NCI-H748 (cell line): ENCODE measurements around the gene UPF2.
A peak's percentile ranks its signal among the peaks of the same experiment; 100 is the strongest.

ENCODE experiments used
- DNase-seq: peaks from one replicate; lab custom pipeline; 2025; ENCODE audit not compliant: unreplicated experiment; lab: John Stamatoyannopoulos, UW

Gene UPF2

DNA sequence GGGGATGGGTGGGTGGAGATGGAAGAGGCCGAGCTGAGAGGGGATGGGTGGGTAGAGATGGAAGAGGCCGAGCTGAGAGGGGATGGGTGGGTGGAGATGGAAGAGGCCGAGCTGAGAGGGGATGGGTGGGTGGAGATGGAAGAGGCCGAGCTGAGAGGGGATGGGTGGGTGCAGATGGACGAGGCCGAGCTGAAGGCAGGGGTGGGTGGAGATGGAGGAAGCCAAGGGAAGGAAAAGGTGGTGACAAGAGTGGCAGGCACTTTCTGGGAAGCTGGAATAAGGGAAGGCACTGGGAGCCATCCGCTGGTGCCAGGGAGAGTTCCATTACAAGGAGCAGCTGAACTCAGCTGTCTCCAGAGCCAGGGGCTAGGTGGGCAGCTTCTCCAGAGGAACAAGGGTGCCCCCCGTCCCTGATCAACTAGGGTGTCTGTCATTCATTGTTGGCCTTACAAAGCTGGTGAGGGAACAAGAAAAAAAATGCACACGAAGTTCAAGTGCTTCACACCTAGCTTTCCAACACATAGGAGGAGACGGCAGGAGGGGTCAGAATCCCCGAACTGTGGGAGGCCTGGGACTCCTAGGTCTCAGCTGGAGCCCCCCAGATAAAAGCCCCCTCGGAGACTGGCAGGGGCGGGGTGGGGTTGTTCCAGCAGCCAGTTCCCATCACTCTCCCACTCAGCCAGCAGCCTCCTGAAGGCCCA lies 157.0 kb downstream of the UPF2 start:
- no peak for DNase-seq

DNA sequence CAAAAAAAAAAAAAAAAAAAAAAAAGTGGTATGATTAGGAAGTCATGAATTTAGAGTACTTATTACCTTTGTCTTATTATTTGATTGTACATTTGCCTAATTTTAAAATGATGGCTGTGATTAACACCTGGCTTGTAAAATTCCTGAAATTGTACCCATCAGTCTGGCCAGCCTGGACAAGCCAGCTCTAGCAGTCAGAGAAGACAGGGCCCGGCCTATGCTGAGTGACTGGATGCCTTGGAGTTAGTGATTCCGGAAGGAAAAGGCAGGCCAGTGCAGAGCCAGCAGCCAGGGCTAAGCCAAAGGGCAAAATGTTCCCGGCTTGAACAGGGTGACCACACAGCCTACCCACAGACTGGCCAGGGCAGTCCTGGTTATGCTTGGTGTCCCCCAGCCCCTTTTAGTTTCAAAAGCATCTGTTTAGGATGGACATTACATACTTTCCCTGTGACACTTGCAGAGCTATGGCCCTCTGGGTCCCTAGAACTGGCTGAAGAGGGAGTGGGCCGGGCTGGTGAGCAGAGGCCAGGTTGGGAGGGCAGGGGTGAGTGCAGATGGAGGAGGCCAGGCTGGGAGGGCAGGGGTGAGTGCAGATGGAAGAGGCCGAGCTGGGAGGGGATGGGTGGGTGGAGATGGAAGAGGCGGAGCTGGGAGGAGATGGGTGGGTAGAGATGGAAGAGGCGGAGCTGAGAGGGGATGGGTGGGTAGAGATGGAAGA lies 157.7 kb downstream of the UPF2 start:
- DNase-seq, result no peak

DNA sequence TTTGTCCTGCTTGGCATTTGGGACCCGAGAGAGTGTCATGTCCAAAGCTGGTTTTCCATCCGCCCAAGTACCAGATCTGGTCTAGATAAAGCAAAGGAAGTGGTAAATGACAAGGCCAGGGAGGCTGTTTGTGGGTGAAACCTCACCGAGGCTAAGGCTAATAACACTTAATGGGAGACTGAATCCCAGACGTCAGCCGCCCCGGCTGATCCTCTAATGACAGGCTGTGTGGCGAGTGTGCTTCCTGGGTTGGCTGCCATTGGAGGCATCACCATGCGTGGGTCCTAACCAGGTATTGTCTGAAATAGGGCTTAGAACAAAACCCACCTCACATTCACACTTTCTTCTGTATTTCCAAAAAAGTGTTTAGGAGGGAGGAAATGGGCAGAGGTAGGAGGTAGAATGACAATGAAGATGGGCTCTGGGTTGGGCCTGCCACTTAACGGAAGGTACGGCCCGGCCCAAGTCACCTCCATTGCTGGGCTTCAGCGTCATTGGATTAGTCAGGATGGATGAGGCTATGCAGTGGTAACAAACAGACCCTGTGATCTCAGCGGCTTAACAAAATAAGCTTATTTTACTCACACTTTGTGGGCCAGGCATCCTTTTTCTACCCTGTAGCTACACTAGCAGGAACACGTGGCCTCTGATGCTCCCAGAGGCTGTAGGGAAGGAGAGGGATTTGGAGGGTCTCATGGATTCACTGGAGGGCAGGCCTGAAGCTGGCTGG lies 159.8 kb downstream of the UPF2 start:
- no peak for DNase-seq

DNA sequence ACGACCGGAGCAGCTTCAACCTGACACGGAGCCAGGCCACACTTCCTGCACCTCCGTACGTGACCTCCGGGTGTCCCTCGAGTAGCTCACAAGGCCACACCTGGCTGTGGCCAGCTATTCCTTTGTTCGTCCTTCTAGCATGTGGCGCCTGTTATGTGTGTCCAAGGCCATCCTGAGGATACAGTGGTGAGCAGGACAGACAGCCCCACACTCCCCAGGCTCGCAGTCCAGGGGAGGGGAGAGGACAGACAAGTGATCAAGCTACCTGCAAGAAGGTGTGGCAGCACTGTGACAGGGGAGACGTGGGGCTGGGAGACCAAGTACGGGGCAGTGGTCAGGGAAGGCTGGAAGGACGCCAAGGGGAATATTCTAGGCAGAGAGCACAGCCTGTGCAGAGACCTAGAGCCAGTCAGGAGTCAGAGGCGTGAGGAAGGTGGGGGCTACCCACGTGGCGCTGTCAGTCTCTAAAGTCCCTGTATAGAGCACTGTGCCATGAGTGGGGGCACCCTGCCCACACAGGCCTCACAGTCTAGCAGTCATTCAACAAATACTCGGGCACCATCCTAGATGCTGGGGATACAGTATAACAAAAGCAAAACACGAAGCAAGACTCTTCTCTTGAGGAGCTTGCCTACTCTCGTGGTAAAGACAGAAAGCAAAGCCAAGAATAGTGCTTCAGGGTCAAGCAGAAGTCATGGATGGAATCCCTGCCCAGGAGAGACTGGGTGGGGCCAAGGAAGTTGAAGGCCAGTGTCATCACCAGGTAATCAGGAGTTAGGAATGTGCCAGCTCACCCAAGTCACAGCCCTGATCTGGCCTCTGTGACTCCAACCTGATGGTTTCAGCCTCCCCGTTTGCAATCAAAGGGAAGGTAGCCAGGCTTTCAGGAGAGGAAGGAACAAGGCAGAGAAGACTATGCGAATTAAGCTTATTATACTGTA lies 160.9 kb downstream of the UPF2 start:
- DNase-seq, result no peak

DNA sequence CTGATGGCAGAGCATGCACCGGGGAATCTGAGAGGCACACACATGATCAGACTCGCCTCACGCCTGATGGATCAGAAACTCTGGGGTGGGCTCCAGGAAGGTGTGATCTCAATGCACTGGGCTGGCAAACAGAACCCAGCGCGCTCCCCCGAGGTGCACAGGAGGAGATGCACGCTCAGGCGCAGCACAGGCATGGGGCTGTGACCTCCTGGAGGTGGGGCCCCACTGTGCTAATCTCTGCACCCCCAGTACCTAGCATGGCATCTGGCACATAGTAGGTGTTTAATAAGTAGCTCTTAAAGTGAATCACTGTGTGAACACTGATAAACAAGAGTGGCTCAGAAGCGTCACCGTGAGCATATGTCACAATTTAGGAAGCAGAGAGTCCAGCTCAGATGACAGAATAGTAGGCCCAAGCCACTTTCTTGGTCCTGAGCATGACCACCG lies 161.6 kb downstream of the UPF2 start:
- no peak for DNase-seq

DNA sequence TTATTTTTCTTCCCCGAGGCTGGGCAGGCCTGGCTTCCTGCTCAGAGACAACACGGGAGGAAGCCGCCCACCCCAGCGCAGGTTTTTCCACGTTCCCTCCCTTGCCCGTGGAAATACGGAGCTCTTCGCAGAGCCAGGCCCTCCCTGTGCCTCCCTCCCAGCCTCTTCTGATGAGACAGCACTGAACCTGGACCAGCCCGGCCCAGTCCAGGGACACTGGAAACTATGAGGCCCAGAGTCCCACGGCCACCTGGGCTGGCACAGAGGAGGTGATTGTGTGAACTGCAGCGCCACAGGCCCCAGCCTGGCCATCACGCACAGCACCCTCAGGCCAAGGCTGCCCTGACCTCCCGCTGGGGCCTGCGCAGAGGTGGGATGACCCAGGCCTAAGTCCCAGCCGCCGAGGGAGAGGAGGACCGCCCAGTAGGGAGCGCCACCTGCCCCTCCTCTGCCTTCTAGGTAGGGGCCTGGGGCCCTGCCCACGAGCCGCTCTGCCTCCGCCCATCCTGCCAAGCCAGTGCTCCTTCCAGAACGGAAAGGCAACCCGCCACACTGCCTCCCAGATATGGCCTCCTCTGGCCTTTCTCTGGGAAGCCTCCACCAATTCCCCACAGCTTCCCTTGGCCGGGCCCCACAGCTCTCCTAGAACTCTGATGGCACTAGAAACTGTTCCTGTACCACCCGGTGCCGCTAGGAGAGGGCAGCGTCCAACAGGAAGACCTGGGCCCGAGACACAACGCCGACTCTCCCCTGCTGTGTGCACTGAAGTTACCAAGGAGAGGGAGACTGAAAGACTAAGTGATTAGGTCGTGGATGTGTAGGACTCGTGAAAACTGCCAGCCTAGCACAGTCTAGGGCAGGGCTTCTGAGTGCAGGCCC lies 162.2 kb downstream of the UPF2 start:
- DNase-seq, result no peak

DNA sequence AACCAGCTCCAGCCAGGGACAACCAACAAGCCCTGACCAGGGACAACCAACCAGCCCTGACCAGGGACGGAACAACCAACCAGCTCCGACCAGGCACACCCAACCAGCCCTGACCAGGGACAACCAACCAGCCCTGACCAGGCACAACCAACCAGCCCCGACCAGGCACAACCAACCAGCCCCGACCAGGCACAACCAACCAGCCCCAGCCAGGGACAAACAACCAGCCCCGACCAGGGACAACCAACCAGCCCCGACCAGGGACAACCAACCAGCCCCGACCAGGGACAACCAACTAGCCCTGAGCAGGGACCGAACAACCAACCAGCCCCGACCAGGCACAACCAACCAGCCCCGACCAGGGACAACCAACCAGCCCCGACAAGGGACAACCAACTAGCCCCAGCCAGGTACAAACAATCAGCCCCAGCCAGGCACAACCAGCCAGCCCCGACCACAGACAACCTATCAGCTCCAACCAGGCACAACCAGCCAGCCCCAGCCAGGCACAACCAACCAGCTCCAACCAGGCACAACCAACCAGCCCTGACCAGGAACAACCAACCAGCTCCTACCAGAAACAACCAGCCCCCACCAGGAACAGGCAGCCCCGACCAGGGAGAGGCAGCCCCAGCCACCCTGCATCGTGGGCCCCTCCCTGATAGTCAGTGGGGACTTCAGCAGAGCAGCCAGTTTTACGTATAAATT lies 163.1 kb downstream of the UPF2 start:
- DNase-seq, result no peak

DNA sequence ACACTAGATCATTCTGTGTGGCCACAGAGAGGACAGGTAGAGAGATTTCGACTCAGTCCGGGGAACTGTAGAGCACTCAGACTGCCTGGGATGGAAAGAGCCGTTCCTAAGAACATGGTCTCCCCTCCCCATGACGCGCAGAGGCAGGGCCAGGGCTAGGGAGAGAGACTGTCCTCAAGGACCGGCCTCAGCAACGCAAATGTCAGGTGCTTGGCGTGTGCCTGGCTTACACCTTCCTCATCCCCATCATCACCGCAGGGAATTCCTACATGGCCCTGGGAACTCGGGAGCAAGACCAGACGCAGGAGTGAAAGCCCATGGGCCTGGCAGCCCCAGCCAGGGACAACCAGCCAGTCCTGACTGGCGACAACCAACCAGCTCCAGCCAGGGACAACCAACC lies 163.8 kb downstream of the UPF2 start:
- DNase-seq, result no peak

DNA sequence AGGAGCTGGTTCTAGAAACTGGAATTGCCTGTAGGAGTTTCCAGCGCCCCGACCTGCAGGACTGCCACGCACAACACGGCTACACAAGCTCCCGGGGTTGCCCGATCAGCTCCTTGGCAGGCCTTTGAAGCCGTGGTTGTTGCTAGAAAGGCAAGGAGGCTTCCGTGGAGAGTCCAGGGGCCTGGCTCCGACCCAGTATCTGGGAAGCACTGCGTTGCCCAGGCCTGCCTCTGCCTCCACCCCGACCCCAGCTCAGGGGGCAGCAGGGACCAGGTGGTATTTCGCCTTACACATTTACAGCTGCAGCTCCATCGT lies 165.1 kb downstream of the UPF2 start:
- no peak for DNase-seq

DNA sequence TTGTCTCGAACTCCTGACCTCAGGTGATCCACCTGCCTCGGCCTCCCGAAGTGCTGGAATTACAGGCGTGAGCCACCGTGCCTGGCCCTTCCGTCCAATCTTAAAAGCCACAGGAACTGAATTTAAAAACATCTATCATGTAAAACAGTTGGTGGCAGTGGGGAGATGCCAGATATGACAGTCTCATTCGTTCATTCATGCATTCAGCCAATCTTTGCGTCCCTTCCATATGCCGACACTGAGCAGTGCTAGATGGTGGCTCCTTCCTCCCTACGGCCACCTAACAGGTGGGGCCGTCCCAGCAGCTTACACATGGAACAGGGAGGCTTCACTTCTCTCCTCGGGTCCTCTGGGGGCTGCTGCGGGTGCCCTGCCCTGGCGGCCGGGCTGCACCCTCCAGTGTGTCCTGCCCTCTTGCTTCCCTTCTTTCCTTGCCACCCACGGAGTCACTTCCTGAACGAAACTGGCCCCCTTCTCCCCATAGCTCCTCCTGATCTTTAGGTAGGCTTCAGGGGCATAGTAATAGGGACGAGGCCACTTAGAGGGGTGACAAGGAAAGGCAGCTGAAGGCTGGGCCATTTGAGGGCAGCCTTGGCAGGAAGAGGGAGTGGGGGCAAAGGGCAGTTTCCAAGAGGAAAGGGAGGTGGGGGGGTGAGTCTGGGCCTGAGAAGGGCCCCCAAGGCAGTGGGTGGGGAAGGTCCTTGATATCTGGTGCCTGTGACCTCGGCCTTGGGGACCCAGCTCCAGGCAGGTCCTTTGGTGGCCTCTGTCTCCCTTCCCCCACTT lies 165.6 kb downstream of the UPF2 start:
- DNase-seq, result no peak

DNA sequence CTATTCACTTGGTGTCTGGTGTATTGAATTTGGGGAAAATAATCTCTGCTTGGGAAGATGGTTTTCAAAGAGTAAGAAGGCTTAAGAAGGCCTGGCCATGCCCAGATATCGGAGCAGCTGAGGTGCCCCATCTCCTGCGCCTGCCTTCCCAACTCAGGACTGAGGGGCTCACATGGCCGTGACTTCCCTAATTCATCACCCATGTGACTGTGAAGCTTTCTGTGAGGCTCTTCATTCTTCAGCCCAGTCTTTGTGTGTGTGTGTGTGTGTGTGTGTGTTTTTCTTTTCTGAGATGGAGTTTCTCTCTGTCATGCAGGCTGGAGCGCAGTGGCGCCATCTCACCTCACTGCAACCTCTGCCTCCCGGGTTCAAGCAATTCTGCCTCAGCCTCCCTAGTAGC lies 166.3 kb downstream of the UPF2 start:
- no peak for DNase-seq

DNA sequence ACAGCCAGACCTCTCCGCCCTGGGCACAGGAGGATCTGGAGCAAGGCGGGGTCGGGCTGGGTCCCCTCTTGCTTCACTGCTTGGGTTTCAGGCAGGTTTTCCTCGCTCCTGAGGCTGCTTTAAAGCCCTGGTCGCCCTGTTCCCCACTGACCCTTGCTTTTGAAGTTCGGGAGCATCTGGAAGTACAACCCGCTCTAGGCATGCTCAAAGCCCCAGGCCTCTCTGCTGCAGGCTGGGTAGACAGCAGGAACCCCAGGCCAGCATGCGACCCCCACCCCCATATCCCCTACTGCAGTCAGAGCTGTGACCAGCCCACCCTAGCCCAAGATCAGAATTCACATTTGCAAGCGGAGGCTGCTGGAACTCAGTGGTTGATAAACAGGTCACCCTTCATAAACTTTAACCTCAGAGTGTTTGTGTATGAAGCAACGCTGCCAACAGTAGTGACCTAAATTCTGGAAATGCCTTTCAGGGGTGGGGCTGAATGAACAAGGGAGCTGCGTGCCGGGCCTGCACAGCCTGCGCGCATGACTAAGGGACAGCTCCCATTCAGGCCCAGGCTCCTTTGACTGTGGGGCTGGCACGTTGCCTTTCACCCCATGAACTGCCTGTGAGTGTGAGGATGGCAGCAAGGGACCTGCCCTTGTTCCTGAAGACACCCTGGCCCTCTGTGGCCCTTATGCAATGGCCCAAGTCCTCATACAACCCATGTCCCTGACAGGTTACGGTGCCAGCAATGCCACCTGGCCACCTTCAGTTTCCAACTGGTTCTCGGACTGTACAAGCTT lies 166.9 kb downstream of the UPF2 start:
- no peak for DNase-seq

DNA sequence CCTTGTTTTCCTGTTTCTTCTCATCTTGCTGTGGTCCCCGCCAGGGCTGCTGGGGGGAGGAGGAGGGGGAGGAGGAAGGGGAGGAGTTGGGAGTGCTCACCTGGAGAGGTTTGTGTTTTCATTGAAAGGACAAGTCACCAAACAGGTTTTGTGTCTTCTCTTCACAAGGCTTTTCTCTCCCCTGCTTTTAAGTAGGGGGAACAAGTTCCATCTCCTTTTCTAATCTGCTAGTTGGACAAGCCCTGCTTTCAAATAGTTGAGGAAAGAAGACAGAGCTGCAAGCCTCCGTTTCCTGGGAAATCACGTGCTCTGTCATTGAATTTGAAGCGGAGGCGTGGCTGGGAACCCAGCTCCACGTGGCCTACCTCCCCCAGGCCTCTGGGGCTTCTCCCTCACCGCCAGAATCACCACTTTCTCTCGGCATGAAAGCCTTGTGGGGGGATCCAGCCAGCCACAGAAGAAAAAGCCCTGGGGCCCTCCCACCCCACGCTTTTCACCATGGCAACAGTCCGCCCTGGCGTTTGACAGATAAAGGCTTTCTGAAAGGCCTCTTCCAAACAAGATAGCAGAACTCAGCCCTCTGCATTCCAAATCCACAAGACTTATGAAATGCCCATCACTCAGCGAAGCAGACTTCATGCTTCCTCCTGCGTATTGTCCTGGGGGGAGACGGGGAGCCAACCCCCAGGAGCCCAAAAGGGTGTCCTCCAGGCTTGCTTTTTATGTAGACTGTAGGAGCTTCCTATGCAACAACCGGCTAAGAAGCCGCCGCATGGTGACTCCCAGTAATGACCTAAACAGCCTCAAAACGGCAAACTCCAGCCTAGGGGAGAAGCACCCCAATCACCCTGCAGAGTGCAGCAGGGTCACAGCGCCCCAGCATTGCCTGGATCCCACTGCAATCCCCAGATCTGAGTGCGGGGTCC lies 167.8 kb downstream of the UPF2 start:
- DNase-seq, result peak; percentile 71

DNA sequence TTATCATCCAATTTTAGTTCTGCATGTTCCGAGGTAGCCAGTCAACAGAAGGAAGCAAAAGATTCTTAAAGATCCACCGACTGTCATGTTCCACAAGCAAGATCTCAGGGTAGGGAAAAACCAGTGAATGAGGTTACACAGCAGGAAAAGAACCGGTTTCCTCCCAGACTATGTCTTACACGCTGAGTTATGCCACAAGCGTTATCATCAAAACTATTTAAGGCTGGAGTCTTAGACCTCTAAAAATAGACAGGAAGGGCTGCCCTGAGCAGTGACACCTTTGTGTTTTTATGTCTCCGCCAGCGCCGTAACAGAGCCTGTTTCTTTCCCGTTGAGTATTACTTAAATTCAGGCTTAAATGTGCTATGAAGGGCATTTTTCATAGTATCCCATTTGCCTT lies 171.1 kb downstream of the UPF2 start:
- no peak for DNase-seq

DNA sequence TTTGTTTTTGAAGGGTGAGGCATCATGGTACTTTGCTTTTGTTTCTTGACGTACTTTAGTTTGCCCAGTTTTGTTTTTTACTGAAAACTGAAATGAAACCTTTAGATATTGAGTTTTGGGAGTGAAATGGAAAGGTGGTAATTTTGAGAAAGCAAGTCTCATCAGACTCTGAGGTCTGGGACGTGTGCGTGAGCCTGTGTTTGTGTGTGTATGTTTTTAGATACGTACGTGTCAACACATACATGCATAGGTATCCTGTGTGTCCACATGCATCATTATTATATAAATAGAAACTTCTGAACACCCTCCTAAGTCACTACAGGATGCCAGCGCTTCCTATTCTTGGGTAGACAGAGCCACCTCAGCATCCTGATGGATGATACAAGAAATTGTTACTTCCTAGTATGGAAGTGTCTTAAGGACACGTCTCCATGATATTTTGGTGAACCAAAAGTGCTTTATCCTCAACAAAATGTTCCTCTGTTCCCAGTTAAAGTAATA lies 171.7 kb downstream of the UPF2 start:
- DNase-seq, result no peak

DNA sequence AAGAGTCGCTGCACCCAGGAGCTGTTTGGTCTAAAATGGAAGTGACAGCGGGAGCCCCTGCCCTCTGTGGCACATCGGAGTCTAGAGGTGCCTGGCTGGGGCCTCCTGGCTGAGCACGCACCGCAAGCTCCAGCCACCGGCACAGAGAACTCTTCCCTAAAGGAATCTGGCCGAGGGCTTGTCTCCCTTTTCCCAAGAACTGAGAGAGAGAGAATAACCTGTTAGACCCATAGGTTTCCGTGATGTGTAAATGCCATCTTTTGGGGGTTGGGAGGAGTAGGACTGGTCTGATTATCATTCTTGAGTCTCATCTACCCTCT lies 172.2 kb downstream of the UPF2 start:
- DNase-seq, result no peak
